OCI-LY7 (cell line): Measurements from ENCODE around the gene SPTB. TPM values are rescaled to one million over a fixed set of nuclear protein-coding genes. Genes with fewer than 3 reads are reported as not detected.

Source experiments
- BruUV-seq: library from RNA; stranded (reverse); fragments of 400-500 nt; replicated peaks from 2 replicates; lab custom pipeline; 2021; lab: Mats Ljungman, UMichigan
- CTCF ChIA-PET: fragments of 300-600 bp; sonication (Branson Sonifier 250); formaldehyde crosslinking; loops from one replicate; lab custom pipeline; 2022; ENCODE audit warnings: antibody characterized with exemption; ENCODE audit not compliant: unreplicated experiment; lab: Charles Lee
- POLR2A ChIA-PET: fragments of 300-600 bp; sonication (Branson Sonifier 250); formaldehyde crosslinking; loops from one replicate; lab custom pipeline; 2022; ENCODE audit warnings: antibody characterized with exemption; lab: Charles Lee
- DNase-seq: peaks from one replicate; pipeline ENCODE4 v3.0.0-alpha.2; 2015; ENCODE audit warnings: low spot score
- H2AFZ ChIP-seq: fragments of 200-600 bp; sonication (generic), shearing (Covaris generic); 2 replicates; pipeline ENCODE4 v1.6.1; 2014; ENCODE audit warnings: mild to moderate bottlenecking, antibody characterized with exemption, low read length, moderate library complexity
- H3K27ac ChIP-seq: fragments of 200-600 bp; sonication (generic); 2 replicates; pipeline ENCODE4 v1.5.1; 2014; ENCODE audit warnings: mixed run types, low read depth, mild to moderate bottlenecking, moderate library complexity, low read length, inconsistent platforms; ENCODE audit not compliant: poor library complexity, severe bottlenecking
- H3K36me3 ChIP-seq: fragments of 200-600 bp; sonication (generic); 2 replicates; pipeline ENCODE4 v1.6.1; 2014; ENCODE audit warnings: mild to moderate bottlenecking, antibody characterized with exemption, low read length, moderate library complexity, mixed read lengths; ENCODE audit not compliant: insufficient read depth
- H3K4me1 ChIP-seq: fragments of 200-600 bp; sonication (generic); 2 replicates; pipeline ENCODE4 v1.5.1; 2014; ENCODE audit warnings: mild to moderate bottlenecking, low read length; ENCODE audit not compliant: insufficient read depth, poor library complexity, severe bottlenecking
- H3K4me2 ChIP-seq: fragments of 200-600 bp; sonication (generic); 2 replicates; pipeline ENCODE4 v1.6.1; 2014; ENCODE audit warnings: mild to moderate bottlenecking, low read length
- H3K4me3 ChIP-seq: fragments of 200-600 bp; sonication (generic); 2 replicates; pipeline ENCODE4 v1.5.1; 2014; ENCODE audit warnings: mild to moderate bottlenecking, low read depth, low read length; ENCODE audit not compliant: poor library complexity, severe bottlenecking
- H3K79me2 ChIP-seq: fragments of 200-600 bp; sonication (generic); 2 replicates; pipeline ENCODE4 v1.6.1; 2016; ENCODE audit warnings: low read depth, mild to moderate bottlenecking, low read length, moderate library complexity, mixed read lengths; ENCODE audit not compliant: insufficient read depth
- H3K9me2 ChIP-seq: fragments of 200-600 bp; sonication (generic); 2 replicates; pipeline ENCODE4 v1.6.1; 2016; ENCODE audit warnings: mild to moderate bottlenecking, low read length, mixed read lengths; ENCODE audit not compliant: insufficient read depth
- H3K9me3 ChIP-seq: fragments of 200-600 bp; sonication (generic); 2 replicates; pipeline ENCODE4 v1.6.1; 2014; ENCODE audit warnings: mild to moderate bottlenecking, mixed run types, low read length, mixed read lengths
- H4K20me1 ChIP-seq: fragments of 200-600 bp; sonication (generic); 2 replicates; pipeline ENCODE4 v1.6.1; 2014; ENCODE audit warnings: mild to moderate bottlenecking, antibody characterized with exemption, low read length, moderate library complexity, mixed read lengths; ENCODE audit not compliant: insufficient read depth
- CTCF ChIP-seq: fragments of 200-600 bp; sonication (generic); conservative IDR thresholded peaks from 2 replicates; pipeline ENCODE4 v1.5.1; 2014; ENCODE audit warnings: mild to moderate bottlenecking, antibody characterized with exemption, low read length, moderate library complexity, mixed read lengths
- EZH2phosphoT487 ChIP-seq: fragments of 200-600 bp; sonication (generic); IDR thresholded peaks from 2 replicates; pipeline ENCODE4 v1.6.1; 2018; ENCODE audit warnings: low read depth, borderline replicate concordance, mild to moderate bottlenecking, mixed run types, antibody characterized with exemption, low read length, moderate library complexity, mixed read lengths
- intact Hi-C: fragments of 100-400 bp; cut with micrococcal nuclease; formaldehyde crosslinking; loops from one replicate; pipeline ENCODE4 v1.10.0; 2022; ENCODE audit not compliant: unreplicated experiment
- total RNA-seq, 2 experiments: library from RNA; depleted of rRNA in 1 of 2; stranded (reverse); fragments of >200 nt in 1 of 2; shearing (Covaris generic) in 1 of 2; gene quantifications; 2 replicates each; pipeline ENCODE4 v1.2.3, GENCODE V29; 2014 to 2022

The SPTB gene
- total RNA-seq, 2 experiments from 2014 or later: not detected

DNA sequence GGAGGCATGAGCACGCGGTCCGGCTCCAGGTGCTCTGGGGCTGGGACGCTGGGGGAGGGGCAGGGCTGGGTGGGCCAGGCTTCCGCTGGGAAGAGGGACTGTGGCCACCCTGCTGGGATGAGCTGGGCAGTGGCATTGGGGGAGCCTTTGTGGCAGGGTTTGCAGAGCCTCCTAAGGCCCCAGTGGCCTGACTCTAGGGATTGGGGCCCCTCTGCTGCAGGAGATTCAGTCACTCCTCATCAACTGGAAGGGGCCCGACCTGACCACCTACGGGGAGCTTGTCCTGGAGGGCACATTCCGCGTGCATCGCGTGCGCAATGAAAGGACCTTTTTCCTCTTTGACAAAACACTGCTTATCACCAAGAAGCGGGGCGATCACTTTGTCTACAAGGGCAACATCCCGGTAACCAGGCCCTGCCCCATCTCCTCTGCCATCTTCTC, 148.5 kb downstream of the SPTB start:
- Histone ChIP-seq H3K9me2 (no peaks in the 10 kb centered on the region), H2AFZ (no peak overlapping the region), H4K20me1 (no peaks in the 10 kb centered on the region), H3K4me2 (no peak overlapping the region), H3K4me3 (no peak overlapping the region), H3K9me3 (no peaks in the 10 kb centered on the region), H3K4me1 (no peaks in the 10 kb centered on the region), H3K36me3 (no peaks in the 10 kb centered on the region), H3K27ac (no peak overlapping the region), H3K79me2 (no peaks in the 10 kb centered on the region)
- ChIA-PET CTCF (no interaction called here), POLR2A (no interaction called here)
- BruUV-seq: no TSS peak
- intact Hi-C loops: no loop called here
- no peak for DNase-seq
- TF ChIP-seq EZH2phosphoT487: no peak
- TF ChIP-seq CTCF: no peak

GRCh38 chr14:64730681-64731080, 149.0 kb downstream of the SPTB start:
- ChIA-PET POLR2A (no interaction called here), CTCF (no interaction called here)
- H3K4me1 ChIP-seq: no peaks in the 10 kb centered on the region
- TF ChIP-seq CTCF: no peak
- TF ChIP-seq EZH2phosphoT487: no peak
- H2AFZ ChIP-seq: no peak overlapping the region
- no peaks in the 10 kb centered on the region for H3K36me3 ChIP-seq
- no peak overlapping the region for H3K4me3 ChIP-seq
- no peaks in the 10 kb centered on the region for H4K20me1 ChIP-seq
- DNase-seq: no peak
- BruUV-seq: no TSS peak
- no peaks in the 10 kb centered on the region for H3K9me2 ChIP-seq
- no peak overlapping the region for H3K27ac ChIP-seq
- no peaks in the 10 kb centered on the region for H3K79me2 ChIP-seq
- H3K9me3 ChIP-seq: no peaks in the 10 kb centered on the region
- intact Hi-C loops: no loop called here
- H3K4me2 ChIP-seq: no peak overlapping the region

DNA sequence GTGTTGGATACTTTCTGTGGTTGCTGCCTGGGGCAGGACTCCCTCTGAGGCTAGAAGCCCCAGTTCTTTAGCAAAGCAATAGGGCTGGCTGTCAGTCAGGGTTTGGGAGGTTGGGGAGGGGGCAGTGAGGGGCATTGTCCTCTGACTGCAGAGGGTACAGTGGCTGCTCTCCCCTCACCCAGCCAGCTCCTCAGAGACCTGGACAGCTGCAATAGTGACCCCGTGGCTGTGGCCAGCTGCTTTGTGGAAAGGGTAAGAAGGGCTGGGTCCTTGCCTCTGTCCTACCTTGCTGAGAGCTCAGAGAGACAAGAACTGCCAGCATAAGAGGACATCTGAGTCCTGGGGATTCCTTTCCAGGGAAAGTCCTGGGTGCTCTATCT, 149.7 kb downstream of the SPTB start:
- H3K9me3 ChIP-seq: no peaks in the 10 kb centered on the region
- ChIA-PET POLR2A (no interaction called here), CTCF (no interaction called here)
- H3K4me2 ChIP-seq: no peak overlapping the region
- no peak overlapping the region for H3K4me3 ChIP-seq
- no peak for TF ChIP-seq EZH2phosphoT487
- TF ChIP-seq CTCF: no peak
- H3K9me2 ChIP-seq: no peaks in the 10 kb centered on the region
- no peak overlapping the region for H3K27ac ChIP-seq
- DNase-seq: no peak
- no peaks in the 10 kb centered on the region for H3K36me3 ChIP-seq
- H4K20me1 ChIP-seq: no peaks in the 10 kb centered on the region
- no peaks in the 10 kb centered on the region for H3K79me2 ChIP-seq
- H3K4me1 ChIP-seq: no peaks in the 10 kb centered on the region
- no peak overlapping the region for H2AFZ ChIP-seq
- intact Hi-C loops: no loop called here
- BruUV-seq: no TSS peak
